GM10847 (cell line): ENCODE results near the gene ZNF66.
A peak's percentile ranks its signal among the peaks of the same experiment; 100 is the strongest.

Experiments
- POLR2A ChIP-seq: IDR thresholded peaks from 2 replicates; pipeline ENCODE4 v1.6.1; 2011; ENCODE audit not compliant: insufficient read length; ENCODE audit errors: extremely low read depth

Gene ZNF66

DNA sequence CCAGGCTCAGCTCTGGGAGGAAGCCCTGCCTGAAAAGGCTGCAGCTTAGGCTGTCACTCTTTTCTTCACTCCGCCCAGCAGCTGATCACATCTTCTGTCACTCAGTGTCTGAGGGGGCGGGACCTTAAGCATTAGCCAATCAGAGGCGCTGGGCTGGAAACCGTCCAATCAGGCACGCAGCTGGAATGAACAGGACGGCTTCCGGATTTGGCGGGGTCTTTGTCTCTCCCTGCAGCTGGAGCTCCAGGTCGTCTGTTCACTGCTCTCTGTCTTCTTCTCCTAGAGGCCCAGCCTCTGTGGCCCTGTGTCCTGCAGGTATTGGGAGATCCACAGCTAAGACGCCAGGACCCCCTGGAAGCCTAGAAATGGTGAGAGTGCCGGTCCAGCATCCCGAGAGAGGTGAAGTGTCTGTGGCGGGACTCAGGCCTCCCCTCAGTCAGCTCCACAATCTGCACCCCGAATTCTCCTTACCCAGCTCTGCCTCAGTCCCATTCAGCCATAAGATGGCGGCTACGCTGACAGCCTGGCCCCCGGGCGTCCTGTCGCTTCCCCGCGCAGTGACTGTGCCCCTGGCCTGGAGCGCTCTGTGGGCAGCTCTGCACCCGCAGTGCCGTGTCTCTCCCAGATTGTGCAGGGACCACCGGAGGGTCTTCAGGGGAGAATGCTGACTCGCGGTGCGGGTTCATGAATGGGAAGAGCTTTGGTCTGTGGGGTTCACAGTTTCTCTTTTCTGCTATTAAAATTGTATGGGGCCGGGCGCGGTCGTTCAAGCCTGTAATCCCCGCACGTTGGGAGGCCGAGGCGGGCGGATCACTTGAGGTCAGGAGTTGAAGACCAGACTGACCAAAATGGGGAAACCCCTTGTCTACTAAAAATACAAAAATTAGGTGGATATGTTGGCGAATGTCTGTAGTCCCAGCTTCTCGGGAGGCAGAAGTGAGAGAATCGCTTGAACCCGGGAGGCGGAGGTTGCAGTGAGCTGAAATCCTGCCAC lies at the start of gene ZNF66:
TSS of gene ZNF66 (plus strand) at position 222 of the 994 bp plus-strand sequence. CDS start at position 366, 144 bp downstream.
- TF ChIP-seq POLR2A: peak; percentile 52

GRCh38 chr19:20787786-20788185 lies 11.7 kb downstream of the ZNF66 start:
- no peak for TF ChIP-seq POLR2A

DNA sequence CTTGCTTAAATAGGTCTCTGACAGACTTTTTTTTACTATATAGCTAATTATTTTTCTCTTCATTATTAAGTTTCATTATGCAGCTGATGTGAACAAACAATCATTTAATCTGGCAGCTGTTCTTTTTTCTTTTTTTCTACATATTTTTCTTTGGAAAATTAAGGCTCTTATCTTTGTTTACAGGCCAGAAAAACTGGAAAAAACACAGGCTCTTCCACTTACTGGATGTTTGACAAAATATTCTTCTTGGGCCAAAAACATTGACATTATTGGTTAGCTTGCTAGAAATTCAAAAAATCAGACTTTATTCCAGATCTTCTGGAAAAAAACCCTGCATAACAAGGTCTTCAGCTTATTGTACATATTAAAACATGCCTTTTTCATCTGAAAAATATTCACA lies 15.7 kb downstream of the ZNF66 start:
- no peak for TF ChIP-seq POLR2A

GRCh38 chr19:20840371-20840770 lies 64.3 kb downstream of the ZNF66 start:
- TF ChIP-seq POLR2A: no peak
